Subcutaneous abdominal adipose tissue (tissue), 5 donors: ENCODE results near the gene NBPF1.
"Not testable (repeated sequence)": the region's sequence is repeated elsewhere in the genome, so short reads cannot be mapped to it uniquely, and the experiment has no call there.

Experiments
- H3K27ac ChIP-seq: one replicate; pipeline ENCODE4 v1.7.0; 2013; ENCODE audit warnings: low read depth, mild to moderate bottlenecking, inconsistent platforms, low read length, moderate library complexity
- H3K27me3 ChIP-seq, 5 donors: one replicate each; pipeline ENCODE4 v1.7.0; 2013; ENCODE audit warnings: low read length in 5 of 5, inconsistent platforms in 1 of 5; ENCODE audit not compliant: control insufficient read depth in 5 of 5, insufficient read depth in 4 of 5
- H3K36me3 ChIP-seq, 5 donors: one replicate each; pipeline ENCODE4 v1.7.0; 2013; ENCODE audit warnings: low read length in 5 of 5; ENCODE audit not compliant: control insufficient read depth in 5 of 5, insufficient read depth in 5 of 5
- H3K4me1 ChIP-seq, 5 donors: one replicate each; pipeline ENCODE4 v1.7.0; 2013; ENCODE audit warnings: low read length in 5 of 5, mild to moderate bottlenecking in 3 of 5, moderate library complexity in 1 of 5; ENCODE audit not compliant: control insufficient read depth in 5 of 5, insufficient read depth in 5 of 5
- H3K4me3 ChIP-seq, 5 donors: one replicate each; pipeline ENCODE4 v1.7.0; 2013; ENCODE audit warnings: low read length in 5 of 5, low read depth in 1 of 5
- H3K9ac ChIP-seq, 5 donors: one replicate each; pipeline ENCODE4 v1.7.0; 2013; ENCODE audit warnings: low read length in 5 of 5, mild to moderate bottlenecking in 4 of 5, moderate library complexity in 3 of 5
- H3K9me3 ChIP-seq, 5 donors: one replicate each; pipeline ENCODE4 v1.7.0; 2013; ENCODE audit warnings: low read length in 5 of 5; ENCODE audit not compliant: control insufficient read depth in 5 of 5
- donor health status: healthy.
- donor health status: healthy.
- donor health status: healthy.
- donor health status: healthy.
- donor health status: healthy.

Gene NBPF1

DNA sequence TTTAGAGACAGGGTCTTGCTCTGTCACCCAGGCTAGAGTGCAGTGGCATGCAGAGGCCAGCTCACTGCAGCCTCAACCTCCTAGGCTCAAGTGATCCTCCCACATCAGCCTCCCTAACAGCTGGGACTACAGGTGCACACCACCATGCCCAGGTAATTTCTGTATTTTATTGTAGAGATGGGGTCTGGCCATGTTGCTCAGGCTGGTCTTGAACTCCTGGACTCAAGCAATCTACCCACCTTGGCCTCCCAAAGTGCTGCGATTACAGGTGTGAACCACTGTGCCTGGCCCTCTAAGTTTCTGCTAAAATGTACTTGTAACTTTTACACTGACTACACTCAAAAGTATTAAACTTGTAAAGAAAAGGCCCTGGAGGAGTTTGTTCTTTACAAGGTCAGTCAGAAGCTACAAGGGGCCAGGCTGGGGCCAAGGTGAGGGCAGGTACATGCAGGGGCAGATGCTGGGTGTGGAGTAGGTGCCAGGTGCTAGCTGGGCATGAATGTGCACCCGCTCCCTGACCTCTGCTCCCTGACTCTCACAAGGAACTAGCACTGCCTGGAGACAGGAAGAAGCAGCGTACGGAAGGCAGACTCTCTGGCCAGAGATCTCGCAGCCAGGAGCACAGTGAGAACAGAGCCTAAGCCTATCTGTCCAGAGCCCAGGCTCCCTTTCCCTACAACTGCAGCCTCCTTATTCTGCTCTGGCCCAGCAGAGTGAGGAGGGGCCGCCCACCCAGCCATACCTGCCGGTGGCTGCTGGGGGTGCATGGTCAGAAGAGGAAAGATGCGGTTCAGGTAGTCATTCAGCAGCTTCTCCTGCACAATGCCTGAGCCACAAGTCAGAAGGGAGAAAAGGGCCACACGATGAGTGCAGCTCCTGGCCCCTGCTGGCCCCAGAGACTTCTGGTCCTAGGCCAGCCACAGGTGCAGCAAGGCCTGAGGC, 28.9 kb upstream of the NBPF1 start:
- not testable (repeated sequence) for H3K27ac ChIP-seq, H3K9me3 ChIP-seq, H3K27me3 ChIP-seq
- Histone ChIP-seq H3K36me3 (peaks cover 0 to 11% (median 8%) of the 10 kb centered on the region in 5 donors), H3K4me3 (peak overlapping the region in 1 of 5 donors; percentile 99), H3K4me1 (peaks cover 10 to 32% (median 30%) of the 10 kb centered on the region in 5 donors), H3K9ac (peak overlapping the region in 2 of 5 donors; percentile 98 to 100)

DNA sequence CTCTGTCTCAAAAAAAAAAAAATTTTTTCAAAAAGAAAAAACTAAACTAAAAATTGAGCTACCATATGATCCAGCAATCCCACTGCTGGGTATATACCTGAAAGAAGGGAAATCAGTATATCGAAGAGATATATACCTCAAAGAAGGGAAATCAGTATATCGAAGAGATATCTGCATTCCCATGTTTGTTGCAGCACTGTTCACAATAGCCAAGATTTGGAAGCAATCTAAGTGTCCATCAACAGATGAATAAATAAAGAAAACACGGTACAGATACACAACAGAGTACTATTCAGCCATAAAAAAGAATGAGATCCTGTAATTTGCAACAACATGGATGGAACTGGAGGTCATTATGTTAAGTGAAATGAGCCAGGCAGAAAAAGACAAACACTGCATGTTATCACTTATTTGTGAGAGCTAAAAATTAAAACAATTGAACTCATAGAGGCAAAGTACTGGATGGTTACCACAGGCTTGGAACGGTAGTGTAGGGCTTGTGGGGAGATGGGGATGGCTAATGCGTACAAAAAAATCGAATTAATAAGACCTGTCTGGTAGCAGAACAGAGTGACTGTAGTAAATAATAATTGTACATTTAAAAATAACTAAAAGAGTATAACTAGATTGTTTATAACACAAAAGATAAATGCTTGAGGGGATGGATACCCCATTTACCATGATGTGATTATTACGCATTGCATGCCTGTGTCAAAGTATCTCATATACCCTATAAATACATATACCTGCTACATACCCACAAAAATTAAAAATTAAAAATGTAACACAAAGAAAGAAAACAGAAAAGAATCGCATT, 28.0 kb upstream of the NBPF1 start:
- H3K27ac ChIP-seq, H3K9me3 ChIP-seq, H3K4me3 ChIP-seq, H3K27me3 ChIP-seq, H3K9ac ChIP-seq: not testable (repeated sequence)
- peaks cover 10 to 32% (median 30%) of the 10 kb centered on the region in 5 donors for H3K4me1 ChIP-seq
- peaks cover 0 to 15% (median 11%) of the 10 kb centered on the region in 5 donors for H3K36me3 ChIP-seq

- H3K27ac ChIP-seq, H3K27me3 ChIP-seq, H3K4me3 ChIP-seq, H3K9me3 ChIP-seq: not testable (repeated sequence)
- peak overlapping the region in 1 of 5 donors; percentile 2 for H3K9ac ChIP-seq
- peaks cover 6 to 22% (median 21%) of the 10 kb centered on the region in 5 donors for H3K4me1 ChIP-seq
- peaks cover 0 to 21% (median 16%) of the 10 kb centered on the region in 5 donors for H3K36me3 ChIP-seq
Observed at GRCh38 chr1:16639091-16640031, 26.0 kb upstream of the NBPF1 start.

DNA sequence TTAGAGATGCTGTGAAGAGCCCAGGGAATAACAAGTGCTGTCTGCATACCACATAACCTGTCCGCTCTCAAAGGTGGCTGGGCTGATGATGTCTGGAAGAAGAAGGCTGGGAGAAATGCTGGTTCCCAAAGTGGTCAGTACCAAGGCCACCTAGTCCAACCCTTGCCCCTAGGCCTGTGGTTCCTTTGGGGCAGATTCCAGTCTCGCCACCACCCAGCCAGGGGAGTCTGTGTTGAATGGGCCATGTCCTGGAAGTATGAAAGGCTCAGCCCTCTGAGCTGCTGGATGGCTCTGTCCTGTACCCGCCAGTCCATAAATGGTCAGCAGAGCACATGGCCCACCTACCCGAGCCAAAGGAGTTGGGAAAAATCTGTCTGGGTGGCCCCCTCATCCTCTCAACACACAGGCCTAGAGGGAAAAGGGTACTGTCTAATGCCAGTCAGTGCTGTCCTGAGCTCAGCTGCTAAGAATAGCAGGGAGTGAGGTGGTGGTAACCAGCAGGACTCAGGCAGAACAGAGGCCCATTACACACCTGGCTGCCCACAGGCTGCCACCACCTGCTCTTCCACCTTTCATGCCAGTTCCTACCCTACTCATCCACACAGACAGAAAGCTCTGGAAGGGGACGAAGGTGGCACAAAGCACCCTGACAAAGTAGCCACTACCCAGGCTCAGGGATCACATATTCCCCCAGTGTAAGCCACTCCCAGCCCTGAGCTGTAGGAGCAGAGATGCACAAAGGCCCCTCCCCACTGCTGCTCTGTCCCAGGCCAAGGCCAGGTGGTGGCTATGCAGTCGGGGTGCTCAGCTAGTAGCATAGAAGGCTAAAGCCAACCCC, 24.8 kb upstream of the NBPF1 start:
- not testable (repeated sequence) for H3K4me3 ChIP-seq, H3K27me3 ChIP-seq, H3K27ac ChIP-seq, H3K9ac ChIP-seq, H3K9me3 ChIP-seq, H3K4me1 ChIP-seq
- H3K36me3 ChIP-seq, result peaks cover 2 to 30% (median 25%) of the 10 kb centered on the region in 5 donors

DNA sequence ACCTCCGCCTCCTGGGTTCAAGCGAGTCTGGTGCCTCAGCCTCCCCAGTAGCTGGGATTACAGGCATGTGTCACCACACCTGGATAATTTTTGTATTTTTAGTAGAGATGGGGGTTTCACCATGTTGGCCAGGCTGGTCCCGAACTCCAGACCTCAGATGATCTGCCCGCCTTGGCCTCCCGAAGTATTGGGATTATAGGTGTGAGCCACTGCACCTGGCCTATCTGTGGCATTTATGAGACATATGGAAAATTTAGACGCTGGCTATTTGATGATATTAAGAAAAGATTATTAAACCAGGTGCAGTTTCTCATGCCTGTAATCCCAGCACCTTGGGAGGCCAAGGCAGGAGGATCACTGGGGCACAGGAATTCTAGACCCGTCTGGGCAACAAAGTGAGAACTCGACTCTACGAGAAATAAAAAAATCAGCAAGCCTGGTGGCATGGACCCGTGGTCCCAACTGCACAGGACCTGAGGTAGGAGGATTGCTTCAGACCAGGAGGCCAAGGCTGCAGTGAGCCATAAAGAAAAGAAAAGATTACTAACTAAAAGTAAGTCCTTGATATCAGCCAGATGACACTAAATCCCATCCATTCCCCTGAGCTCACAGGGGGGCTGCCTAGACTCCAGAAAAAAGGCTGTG, 23.3 kb upstream of the NBPF1 start:
- not testable (repeated sequence) for H3K4me1 ChIP-seq, H3K27ac ChIP-seq, H3K9me3 ChIP-seq, H3K4me3 ChIP-seq, H3K27me3 ChIP-seq
- H3K9ac ChIP-seq, result peak overlapping the region in 1 of 5 donors; percentile 0
- peaks cover 2 to 45% (median 35%) of the 10 kb centered on the region in 5 donors for H3K36me3 ChIP-seq

- H3K36me3 ChIP-seq, result peaks cover 2 to 52% (median 42%) of the 10 kb centered on the region in 5 donors
- not testable (repeated sequence) for H3K4me3 ChIP-seq, H3K27ac ChIP-seq, H3K9me3 ChIP-seq, H3K4me1 ChIP-seq, H3K27me3 ChIP-seq
- peak overlapping the region in 2 of 5 donors; percentile 11 to 12 for H3K9ac ChIP-seq
Observed at GRCh38 chr1:16635959-16636358, 22.6 kb upstream of the NBPF1 start.

- not testable (repeated sequence) for H3K4me3 ChIP-seq, H3K9me3 ChIP-seq, H3K27ac ChIP-seq, H3K9ac ChIP-seq, H3K4me1 ChIP-seq, H3K27me3 ChIP-seq
- peaks cover 2 to 66% (median 56%) of the 10 kb centered on the region in 5 donors for H3K36me3 ChIP-seq
Observed at GRCh38 chr1:16633540-16634282, 20.3 kb upstream of the NBPF1 start.

DNA sequence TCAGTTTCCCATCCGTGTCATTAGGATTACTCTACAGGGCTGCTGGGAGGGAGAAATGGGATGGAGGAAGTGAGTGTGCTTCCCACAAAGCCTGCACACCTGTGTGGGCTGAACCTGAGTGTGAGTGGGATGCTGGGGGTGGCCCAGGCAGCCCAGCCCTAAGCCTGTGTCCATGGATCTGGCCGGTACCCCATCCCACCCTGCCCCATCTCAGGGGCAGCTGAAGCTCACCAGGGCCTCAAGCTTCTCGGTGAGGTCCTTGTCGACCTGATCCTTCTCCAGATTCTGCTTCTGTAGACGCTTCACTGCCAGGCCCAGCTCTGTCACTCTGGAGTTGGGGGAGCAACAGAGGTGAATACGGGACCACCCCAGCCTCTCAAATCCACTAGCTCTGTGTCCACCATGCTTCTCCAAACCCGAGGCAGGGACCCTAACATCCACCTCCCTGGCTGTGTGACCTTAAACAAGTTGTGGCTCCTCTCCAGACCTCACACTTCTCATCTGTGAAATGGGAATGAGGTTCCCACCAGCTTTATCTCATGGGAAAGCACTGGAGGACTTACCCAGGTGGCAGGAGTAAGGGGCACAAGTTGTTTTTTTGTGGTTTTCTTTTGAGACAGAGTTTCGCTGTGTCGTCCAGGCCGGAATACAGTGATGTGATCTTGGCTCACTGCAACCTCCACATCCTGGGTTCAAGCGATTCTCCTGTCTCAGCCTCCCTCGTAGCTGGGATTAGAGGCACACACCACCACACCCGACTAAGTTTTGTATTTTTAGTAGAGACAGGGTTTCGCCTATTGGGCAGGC, 18.9 kb upstream of the NBPF1 start:
- H3K27ac ChIP-seq, H3K9ac ChIP-seq, H3K4me3 ChIP-seq, H3K9me3 ChIP-seq, H3K27me3 ChIP-seq, H3K4me1 ChIP-seq: not testable (repeated sequence)
- H3K36me3 ChIP-seq, result peaks cover 2 to 77% (median 66%) of the 10 kb centered on the region in 5 donors
